WTC11 (cell line): ENCODE measurements around the gene B4GALT3. TPM values are rescaled to one million over a fixed set of nuclear protein-coding genes. Genes with fewer than 3 reads are reported as not detected.

ENCODE experiments used
- AR ChIP-seq: fragments of 250-450 bp; sonication (Bioruptor Pico); IDR thresholded peaks from 2 replicates; pipeline ENCODE4 v1.9.0; 2021; ENCODE audit warnings: mild to moderate bottlenecking
- ATF2 ChIP-seq: sonication (generic); formaldehyde crosslinking; IDR thresholded peaks from 2 replicates; pipeline ENCODE4 v1.8.1; 2022; ENCODE audit warnings: low read depth, missing genetic modification reagents, borderline replicate concordance
- CREB1 ChIP-seq: sonication (generic); formaldehyde crosslinking; IDR thresholded peaks from 2 replicates; pipeline ENCODE4 v1.8.0; 2023; ENCODE audit warnings: mild to moderate bottlenecking, missing genetic modification reagents
- CREM ChIP-seq: sonication (generic); formaldehyde crosslinking; IDR thresholded peaks from 2 replicates; pipeline ENCODE4 v1.8.1; 2022; ENCODE audit warnings: mild to moderate bottlenecking, missing genetic modification reagents, moderate library complexity
- ELF4 ChIP-seq: sonication (generic); formaldehyde crosslinking; IDR thresholded peaks from 2 replicates; pipeline ENCODE4 v1.8.1; 2022; ENCODE audit warnings: low read depth, mild to moderate bottlenecking, moderate library complexity, missing genetic modification reagents
- FOXJ3 ChIP-seq: sonication (generic); formaldehyde crosslinking; IDR thresholded peaks from 2 replicates; pipeline ENCODE4 v1.9.0; 2021; ENCODE audit warnings: missing genetic modification reagents, mild to moderate bottlenecking, borderline replicate concordance
- FOXK1 ChIP-seq: sonication (generic); formaldehyde crosslinking; IDR thresholded peaks from 2 replicates; pipeline ENCODE4 v1.8.0; 2022; ENCODE audit warnings: mild to moderate bottlenecking, moderate library complexity, missing genetic modification reagents
- FOXP4 ChIP-seq: sonication (generic); formaldehyde crosslinking; IDR thresholded peaks from 2 replicates; pipeline ENCODE4 v1.8.0; 2022; ENCODE audit warnings: mild to moderate bottlenecking, missing genetic modification reagents
- JAZF1 ChIP-seq: fragments of 250-450 bp; sonication (Bioruptor Pico); IDR thresholded peaks from 2 replicates; pipeline ENCODE4 v1.9.0; 2021; ENCODE audit warnings: moderate library complexity, mild to moderate bottlenecking, inconsistent platforms
- NFE2L1 ChIP-seq: sonication (generic); formaldehyde crosslinking; IDR thresholded peaks from 2 replicates; pipeline ENCODE4 v1.8.1; 2023; ENCODE audit warnings: missing genetic modification reagents
- NFYB ChIP-seq: sonication (generic); formaldehyde crosslinking; conservative IDR thresholded peaks from 2 replicates; pipeline ENCODE4 v1.8.0; 2022; ENCODE audit warnings: low read depth, missing genetic modification reagents
- NR1H2 ChIP-seq: sonication (generic); formaldehyde crosslinking; IDR thresholded peaks from 2 replicates; pipeline ENCODE4 v1.9.0; 2021; ENCODE audit warnings: mild to moderate bottlenecking, moderate library complexity, missing genetic modification reagents
- PRRX2 ChIP-seq: fragments of 250-450 bp; sonication (Bioruptor Pico); IDR thresholded peaks from 2 replicates; pipeline ENCODE4 v1.8.0; 2021; ENCODE audit warnings: mild to moderate bottlenecking
- SOX15 ChIP-seq: fragments of 250-450 bp; sonication (Bioruptor Pico); IDR thresholded peaks from 2 replicates; pipeline ENCODE4 v1.9.0; 2021; ENCODE audit warnings: mild to moderate bottlenecking
- STAT6 ChIP-seq: sonication (generic); formaldehyde crosslinking; conservative IDR thresholded peaks from 2 replicates; pipeline ENCODE4 v1.8.1; 2023; ENCODE audit warnings: mild to moderate bottlenecking, low read depth, missing genetic modification reagents, moderate library complexity
- ZBTB43 ChIP-seq: sonication (generic); formaldehyde crosslinking; IDR thresholded peaks from 2 replicates; pipeline ENCODE4 v1.8.1; 2023; ENCODE audit warnings: mild to moderate bottlenecking, missing genetic modification reagents
- ZNF416 ChIP-seq: fragments of 250-450 bp; sonication (Bioruptor Pico); IDR thresholded peaks from 2 replicates; pipeline ENCODE4 v1.9.0; 2021; ENCODE audit warnings: mild to moderate bottlenecking, inconsistent platforms
- total RNA-seq: library from RNA; stranded (reverse); gene quantifications from 3 replicates; pipeline ENCODE4 v1.2.3, GENCODE V29; 2021
- TF ChIP-seq, protein P1 (sequence below): sonication (generic); formaldehyde crosslinking; IDR thresholded peaks from 2 replicates; pipeline ENCODE4 v1.8.1; 2023; ENCODE audit warnings: mild to moderate bottlenecking, missing genetic modification reagents, moderate library complexity
- TF ChIP-seq, protein P2 (sequence below): sonication (generic); formaldehyde crosslinking; IDR thresholded peaks from 2 replicates; pipeline ENCODE4 v1.8.1; 2023; ENCODE audit warnings: mild to moderate bottlenecking, missing genetic modification reagents
- TF ChIP-seq, protein P3 (sequence below): sonication (generic); formaldehyde crosslinking; IDR thresholded peaks from 2 replicates; pipeline ENCODE4 v1.8.1; 2023; ENCODE audit warnings: mild to moderate bottlenecking, missing genetic modification reagents, moderate library complexity
- TF ChIP-seq, protein P4 (sequence below): sonication (generic); formaldehyde crosslinking; IDR thresholded peaks from 2 replicates; pipeline ENCODE4 v1.8.1; 2022; ENCODE audit warnings: missing genetic modification reagents, borderline replicate concordance

Gene B4GALT3
- total RNA-seq, 1 experiment from 2014 or later: 40.1 TPM

- TF ChIP-seq ZNF416 (CRISPR knock-in tag) (no peak), PRRX2 (CRISPR knock-in tag) (no peak), NFYB (CRISPR knock-in tag) (no peak), ELF4 (CRISPR knock-in tag) (no peak), CREM (CRISPR knock-in tag) (peak; percentile 51; the same call in 1 of the 2 replicates), CREB1 (CRISPR knock-in tag) (0 out of 2 replicates have a peak, but pooled peaks have one; percentile 44), FOXK1 (CRISPR knock-in tag) (peak; percentile 96), SOX15 (CRISPR knock-in tag) (no peak), FOXP4 (CRISPR knock-in tag) (peak; percentile 62; the same call in 1 of the 2 replicates), AR (CRISPR knock-in tag) (no peak), STAT6 (CRISPR knock-in tag) (no peak), NFE2L1 (no peak), FOXJ3 (CRISPR knock-in tag) (no peak), ATF2 (no peak), NR1H2 (no peak), ZBTB43 (CRISPR knock-in tag) (no peak), JAZF1 (CRISPR knock-in tag) (no peak)
- TF ChIP-seq, protein P1, sequence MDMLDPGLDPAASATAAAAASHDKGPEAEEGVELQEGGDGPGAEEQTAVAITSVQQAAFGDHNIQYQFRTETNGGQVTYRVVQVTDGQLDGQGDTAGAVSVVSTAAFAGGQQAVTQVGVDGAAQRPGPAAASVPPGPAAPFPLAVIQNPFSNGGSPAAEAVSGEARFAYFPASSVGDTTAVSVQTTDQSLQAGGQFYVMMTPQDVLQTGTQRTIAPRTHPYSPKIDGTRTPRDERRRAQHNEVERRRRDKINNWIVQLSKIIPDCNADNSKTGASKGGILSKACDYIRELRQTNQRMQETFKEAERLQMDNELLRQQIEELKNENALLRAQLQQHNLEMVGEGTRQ: peak; percentile 59
- TF ChIP-seq, protein P2, sequence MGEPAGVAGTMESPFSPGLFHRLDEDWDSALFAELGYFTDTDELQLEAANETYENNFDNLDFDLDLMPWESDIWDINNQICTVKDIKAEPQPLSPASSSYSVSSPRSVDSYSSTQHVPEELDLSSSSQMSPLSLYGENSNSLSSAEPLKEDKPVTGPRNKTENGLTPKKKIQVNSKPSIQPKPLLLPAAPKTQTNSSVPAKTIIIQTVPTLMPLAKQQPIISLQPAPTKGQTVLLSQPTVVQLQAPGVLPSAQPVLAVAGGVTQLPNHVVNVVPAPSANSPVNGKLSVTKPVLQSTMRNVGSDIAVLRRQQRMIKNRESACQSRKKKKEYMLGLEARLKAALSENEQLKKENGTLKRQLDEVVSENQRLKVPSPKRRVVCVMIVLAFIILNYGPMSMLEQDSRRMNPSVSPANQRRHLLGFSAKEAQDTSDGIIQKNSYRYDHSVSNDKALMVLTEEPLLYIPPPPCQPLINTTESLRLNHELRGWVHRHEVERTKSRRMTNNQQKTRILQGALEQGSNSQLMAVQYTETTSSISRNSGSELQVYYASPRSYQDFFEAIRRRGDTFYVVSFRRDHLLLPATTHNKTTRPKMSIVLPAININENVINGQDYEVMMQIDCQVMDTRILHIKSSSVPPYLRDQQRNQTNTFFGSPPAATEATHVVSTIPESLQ: no peak
- TF ChIP-seq, protein P3, sequence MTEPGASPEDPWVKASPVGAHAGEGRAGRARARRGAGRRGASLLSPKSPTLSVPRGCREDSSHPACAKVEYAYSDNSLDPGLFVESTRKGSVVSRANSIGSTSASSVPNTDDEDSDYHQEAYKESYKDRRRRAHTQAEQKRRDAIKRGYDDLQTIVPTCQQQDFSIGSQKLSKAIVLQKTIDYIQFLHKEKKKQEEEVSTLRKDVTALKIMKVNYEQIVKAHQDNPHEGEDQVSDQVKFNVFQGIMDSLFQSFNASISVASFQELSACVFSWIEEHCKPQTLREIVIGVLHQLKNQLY (CRISPR knock-in tag): no peak
- TF ChIP-seq, protein P4, sequence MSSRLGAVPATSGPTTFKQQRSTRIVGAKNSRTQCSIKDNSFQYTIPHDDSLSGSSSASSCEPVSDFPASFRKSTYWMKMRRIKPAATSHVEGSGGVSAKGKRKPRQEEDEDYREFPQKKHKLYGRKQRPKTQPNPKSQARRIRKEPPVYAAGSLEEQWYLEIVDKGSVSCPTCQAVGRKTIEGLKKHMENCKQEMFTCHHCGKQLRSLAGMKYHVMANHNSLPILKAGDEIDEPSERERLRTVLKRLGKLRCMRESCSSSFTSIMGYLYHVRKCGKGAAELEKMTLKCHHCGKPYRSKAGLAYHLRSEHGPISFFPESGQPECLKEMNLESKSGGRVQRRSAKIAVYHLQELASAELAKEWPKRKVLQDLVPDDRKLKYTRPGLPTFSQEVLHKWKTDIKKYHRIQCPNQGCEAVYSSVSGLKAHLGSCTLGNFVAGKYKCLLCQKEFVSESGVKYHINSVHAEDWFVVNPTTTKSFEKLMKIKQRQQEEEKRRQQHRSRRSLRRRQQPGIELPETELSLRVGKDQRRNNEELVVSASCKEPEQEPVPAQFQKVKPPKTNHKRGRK (CRISPR knock-in tag): no peak
These were observed 24.8 kb upstream of the B4GALT3 start, which contains the start of gene NDUFS2 (continued) for GRCh38 chr1:161201836-161202712.
